Brain microvascular endothelial cell (primary cell): ENCODE measurements around the gene FER1L5.

Experiments
- DNase-seq: peaks from one replicate; pipeline ENCODE4 v3.0.0-alpha.2; 2020
- H3K27ac ChIP-seq: fragments of 250-450 bp; sonication (Bioruptor Pico); 2 replicates; pipeline ENCODE4 v1.5.1; 2020; ENCODE audit warnings: mild to moderate bottlenecking, moderate library complexity
- H3K27me3 ChIP-seq: fragments of 250-450 bp; sonication (Bioruptor Pico); replicated peaks from 2 replicates; pipeline ENCODE4 v1.5.1; 2020; ENCODE audit warnings: mild to moderate bottlenecking
- H3K36me3 ChIP-seq: fragments of 250-450 bp; sonication (Bioruptor Pico); replicated peaks from 2 replicates; pipeline ENCODE4 v1.5.1; 2020; ENCODE audit warnings: mild to moderate bottlenecking
- H3K4me3 ChIP-seq: 2 replicates; pipeline ENCODE4 v1.5.1; 2011; ENCODE audit warnings: low read depth, mild to moderate bottlenecking, control low read depth, low read length, moderate library complexity
- in situ Hi-C: cut with HindIII; loops from 2 replicates; pipeline ENCODE4 v1.10.0; 2017; ENCODE audit warnings: low sequenced_read_pairs, low pct_ligation_motif_present
- TF ChIP-seq, protein P1 (sequence below): IDR thresholded peaks from 2 replicates; pipeline ENCODE4 v1.5.1; 2011; ENCODE audit warnings: low read depth, mild to moderate bottlenecking, moderate library complexity, low read length, control low read depth, inconsistent platforms; ENCODE audit errors: missing control alignments

Gene FER1L5

DNA sequence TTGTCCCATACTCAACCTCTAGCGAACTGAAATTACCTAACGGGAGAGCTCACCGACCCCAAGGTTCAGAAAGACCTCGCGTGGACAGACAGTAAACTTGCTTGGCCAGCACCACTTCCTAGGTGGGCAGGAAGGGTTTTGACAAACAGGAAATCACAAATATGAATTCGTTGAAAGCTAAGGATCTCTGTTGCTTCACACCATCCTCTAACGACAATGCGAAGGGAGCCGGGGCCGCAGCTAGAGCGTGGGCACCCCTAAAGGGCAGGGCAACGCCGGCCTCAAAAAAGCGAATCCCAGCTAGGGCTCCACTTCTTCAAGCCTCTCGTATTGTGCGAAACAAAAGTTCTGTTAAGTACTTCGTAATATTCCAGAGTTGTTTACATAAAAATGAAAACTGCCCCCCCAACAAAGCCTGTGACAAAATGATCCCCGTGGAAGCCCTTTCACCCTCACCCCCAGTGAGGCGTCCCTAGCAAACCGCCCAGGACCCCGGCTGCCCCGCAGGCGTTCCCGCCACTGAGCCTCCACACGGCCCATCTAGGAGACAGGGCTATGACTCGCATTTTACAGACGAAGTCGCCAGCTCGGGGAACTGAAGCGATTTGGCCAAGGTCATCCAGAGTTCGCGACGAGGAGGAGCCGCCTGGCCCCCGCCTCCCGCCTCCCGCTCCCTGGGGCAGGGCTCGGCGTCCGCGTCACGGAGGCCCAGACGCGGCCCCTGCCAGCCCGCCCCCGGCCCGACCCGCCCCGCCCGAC, 5.0 kb upstream of the FER1L5 start:
- peak; percentile 93 for DNase-seq
- Histone ChIP-seq H3K27me3 (no peaks in the 10 kb centered on the region), H3K36me3 (peaks cover 3% of the 10 kb centered on the region), H3K27ac (peak overlapping the region; percentile 95), H3K4me3 (peak overlapping the region; percentile 71)
- TF ChIP-seq, protein P1, sequence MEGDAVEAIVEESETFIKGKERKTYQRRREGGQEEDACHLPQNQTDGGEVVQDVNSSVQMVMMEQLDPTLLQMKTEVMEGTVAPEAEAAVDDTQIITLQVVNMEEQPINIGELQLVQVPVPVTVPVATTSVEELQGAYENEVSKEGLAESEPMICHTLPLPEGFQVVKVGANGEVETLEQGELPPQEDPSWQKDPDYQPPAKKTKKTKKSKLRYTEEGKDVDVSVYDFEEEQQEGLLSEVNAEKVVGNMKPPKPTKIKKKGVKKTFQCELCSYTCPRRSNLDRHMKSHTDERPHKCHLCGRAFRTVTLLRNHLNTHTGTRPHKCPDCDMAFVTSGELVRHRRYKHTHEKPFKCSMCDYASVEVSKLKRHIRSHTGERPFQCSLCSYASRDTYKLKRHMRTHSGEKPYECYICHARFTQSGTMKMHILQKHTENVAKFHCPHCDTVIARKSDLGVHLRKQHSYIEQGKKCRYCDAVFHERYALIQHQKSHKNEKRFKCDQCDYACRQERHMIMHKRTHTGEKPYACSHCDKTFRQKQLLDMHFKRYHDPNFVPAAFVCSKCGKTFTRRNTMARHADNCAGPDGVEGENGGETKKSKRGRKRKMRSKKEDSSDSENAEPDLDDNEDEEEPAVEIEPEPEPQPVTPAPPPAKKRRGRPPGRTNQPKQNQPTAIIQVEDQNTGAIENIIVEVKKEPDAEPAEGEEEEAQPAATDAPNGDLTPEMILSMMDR, result no peak
- in situ Hi-C loops, result no loop called here

DNA sequence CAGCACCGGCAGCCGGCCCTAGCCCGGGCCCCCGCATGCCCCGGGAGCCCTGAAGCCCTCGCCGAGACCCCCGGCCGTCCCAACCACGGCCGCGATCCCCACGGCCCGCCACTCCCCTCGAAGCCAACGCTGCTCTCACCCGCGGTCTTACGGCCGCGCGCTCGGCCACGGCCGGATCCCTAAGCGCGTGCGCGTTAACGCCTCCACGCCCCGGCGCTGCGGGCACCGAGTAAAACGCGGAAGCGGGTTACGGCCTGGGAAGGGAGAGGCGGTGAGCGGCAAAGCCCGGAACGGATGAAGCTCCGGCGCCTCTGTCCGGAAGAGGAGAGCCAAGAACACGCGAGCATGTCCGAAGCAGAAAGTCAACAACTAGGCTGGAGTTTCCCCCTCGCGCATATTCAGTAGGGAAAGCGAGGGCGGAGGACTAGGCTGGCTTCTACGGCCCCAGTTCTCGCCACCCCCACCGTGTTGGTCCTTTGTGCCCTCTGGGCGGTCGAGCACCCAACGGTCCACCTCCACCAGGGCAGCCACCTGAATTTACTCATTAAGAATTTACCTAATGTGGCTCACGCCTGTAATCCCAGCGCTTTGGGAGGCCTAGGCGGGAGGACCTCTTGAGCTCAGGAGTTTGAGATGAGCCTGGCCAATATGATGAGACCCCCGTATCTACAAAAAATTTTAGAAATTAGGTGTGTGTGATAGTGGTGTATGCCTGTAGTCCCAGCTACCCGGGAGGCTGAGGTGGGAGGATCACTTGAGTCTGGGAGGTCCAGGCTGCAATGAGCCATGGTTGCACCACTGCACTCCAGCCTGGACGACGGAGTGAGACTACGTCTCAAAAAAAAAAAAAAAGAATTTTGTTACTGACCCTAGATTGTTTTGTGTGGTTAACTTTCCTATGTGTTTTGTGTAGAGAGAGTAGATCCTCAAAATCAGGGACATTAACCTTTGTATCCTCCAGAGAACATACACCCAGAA, 4.1 kb upstream of the FER1L5 start, which contains the start of gene KANSL3:
KANSL3 (minus strand) TSS at position 169 of the 978 bp plus-strand sequence. CDS start 1,177 bp downstream, outside the sequence.
- peak; percentile 80 for DNase-seq
- H3K4me3 ChIP-seq, result peak within 1 kb of the TSS; percentile 71
- peaks cover 3% of the 10 kb centered on the region for H3K36me3 ChIP-seq
- TF ChIP-seq, protein P1, result no peak
- in situ Hi-C loops, result no loop called here
- peak within 1 kb of the TSS; percentile 95 for H3K27ac ChIP-seq
- H3K27me3 ChIP-seq, result no peaks in the 10 kb centered on the region

DNA sequence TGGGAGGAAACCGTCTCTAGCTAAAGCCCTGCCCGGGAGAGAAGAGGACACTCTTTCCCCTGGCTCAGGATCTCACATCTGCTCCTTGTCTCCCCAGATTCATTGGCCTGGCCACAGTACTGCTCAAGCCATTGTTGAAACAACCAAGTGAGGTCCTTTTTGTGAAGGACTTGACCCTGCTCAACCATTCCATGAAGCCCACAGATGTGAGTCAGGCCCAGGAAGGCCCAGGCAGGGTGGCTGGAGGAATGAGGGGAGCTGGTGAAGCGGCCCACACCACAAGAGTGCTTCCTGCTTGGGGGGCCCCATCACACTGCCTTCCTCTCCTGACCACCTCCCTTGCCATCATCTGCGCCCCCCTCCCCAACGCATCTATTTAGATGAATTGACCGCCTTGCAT, 5.1 kb downstream of the FER1L5 start:
- DNase-seq, result no peak
- in situ Hi-C loops, result no loop called here
- Histone ChIP-seq H3K4me3 (no peak overlapping the region), H3K27me3 (no peaks in the 10 kb centered on the region), H3K36me3 (no peaks in the 10 kb centered on the region), H3K27ac (no peak overlapping the region)
- TF ChIP-seq, protein P1, result no peak

DNA sequence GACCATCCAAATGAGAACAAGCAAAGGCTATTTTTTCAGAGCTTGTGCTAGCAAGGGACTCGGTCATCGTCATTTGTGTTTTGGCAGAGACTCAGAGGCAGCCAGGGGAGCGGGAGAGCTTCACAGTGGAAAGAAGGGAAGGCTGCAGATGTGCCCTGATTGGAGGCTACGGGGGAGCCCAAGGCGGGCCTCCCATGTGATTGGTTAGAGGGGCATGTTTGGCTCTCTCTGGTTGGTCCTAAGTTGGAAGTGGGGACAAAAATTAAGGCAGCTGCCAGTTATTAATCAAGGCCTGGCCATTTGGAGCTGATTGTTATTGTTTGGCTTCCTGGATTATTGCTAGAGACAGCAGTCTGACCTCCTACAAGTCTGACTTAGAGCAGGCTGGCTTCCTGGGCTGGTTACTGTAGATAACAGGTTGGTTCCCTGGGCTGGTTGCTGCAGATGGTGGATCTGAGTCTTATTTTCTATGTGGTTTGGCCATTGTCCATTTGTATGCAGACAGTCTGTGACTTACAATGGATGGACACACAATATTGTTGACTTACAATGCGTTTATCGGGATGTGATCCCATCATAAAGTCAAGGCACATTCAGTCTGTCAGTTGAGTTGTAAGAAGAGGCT, 5.9 kb downstream of the FER1L5 start:
- H3K27ac ChIP-seq, result no peak overlapping the region
- no peak for DNase-seq
- H3K36me3 ChIP-seq, result no peaks in the 10 kb centered on the region
- no peak overlapping the region for H3K4me3 ChIP-seq
- no peaks in the 10 kb centered on the region for H3K27me3 ChIP-seq
- in situ Hi-C loops, result no loop called here
- TF ChIP-seq, protein P1, result no peak

DNA sequence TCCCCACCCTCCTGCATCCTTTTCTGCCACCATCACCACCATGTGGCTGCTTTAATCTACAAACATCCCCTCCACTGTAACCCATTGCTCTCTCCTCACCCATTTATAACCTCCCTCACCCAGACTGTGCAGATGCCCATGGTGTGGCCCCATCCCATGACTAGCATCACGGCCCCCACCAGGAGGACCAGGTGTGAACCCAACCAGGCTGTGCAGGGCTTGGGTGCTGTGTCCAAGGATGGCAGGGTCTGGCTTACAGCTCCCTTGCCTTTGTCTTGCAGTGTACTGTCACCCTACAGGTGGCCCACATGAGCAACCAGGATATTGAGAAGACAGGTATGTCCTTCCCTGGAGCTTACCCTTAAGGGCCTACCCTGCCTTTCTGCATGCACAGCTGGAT, 6.8 kb downstream of the FER1L5 start:
- in situ Hi-C loops, result no loop called here
- H3K27ac ChIP-seq, result no peak overlapping the region
- no peaks in the 10 kb centered on the region for H3K27me3 ChIP-seq

More for the DNA sequence above, 6.8 kb downstream of the FER1L5 start:
- H3K4me3 ChIP-seq, result no peak overlapping the region
- H3K36me3 ChIP-seq, result no peaks in the 10 kb centered on the region
- TF ChIP-seq, protein P1, result no peak
- no peak for DNase-seq
